ENCODE data around the gene EP400. TPM values are rescaled to one million over a fixed set of nuclear protein-coding genes. Genes with fewer than 3 reads are reported as not detected.

Gene EP400
- total RNA-seq, 1 donor from 2014 or later: 28.1 TPM

GRCh38 chr12:131988054-131988796 is 38.5 kb downstream of the EP400 start:
- no peak for DNase-seq (ENCODE audit: low read depth)

- no peak for DNase-seq (ENCODE audit: low read depth)
Observed at GRCh38 chr12:131989021-131989420, 39.3 kb downstream of the EP400 start.

GRCh38 chr12:131990066-131990979 is 40.6 kb downstream of the EP400 start:
- peak; percentile 53 for DNase-seq (ENCODE audit: low read depth)

DNA sequence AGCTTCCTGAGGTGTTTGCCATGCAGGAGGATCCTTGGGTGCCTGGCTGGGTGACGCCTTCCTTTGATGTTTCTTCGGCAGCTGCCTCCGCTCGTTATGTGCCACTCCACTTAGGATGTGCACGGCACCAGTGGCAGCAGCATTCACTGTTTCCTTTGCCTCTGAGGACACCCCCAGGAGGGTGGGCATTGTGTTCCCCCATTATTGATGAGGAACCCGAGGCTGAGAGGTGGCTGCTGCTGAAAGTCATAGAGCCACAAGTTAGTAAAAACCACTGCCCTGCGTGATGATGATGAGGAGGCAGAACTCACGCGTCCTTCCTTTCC is 41.2 kb downstream of the EP400 start:
- DNase-seq (ENCODE audit: low read depth): no peak

DNA sequence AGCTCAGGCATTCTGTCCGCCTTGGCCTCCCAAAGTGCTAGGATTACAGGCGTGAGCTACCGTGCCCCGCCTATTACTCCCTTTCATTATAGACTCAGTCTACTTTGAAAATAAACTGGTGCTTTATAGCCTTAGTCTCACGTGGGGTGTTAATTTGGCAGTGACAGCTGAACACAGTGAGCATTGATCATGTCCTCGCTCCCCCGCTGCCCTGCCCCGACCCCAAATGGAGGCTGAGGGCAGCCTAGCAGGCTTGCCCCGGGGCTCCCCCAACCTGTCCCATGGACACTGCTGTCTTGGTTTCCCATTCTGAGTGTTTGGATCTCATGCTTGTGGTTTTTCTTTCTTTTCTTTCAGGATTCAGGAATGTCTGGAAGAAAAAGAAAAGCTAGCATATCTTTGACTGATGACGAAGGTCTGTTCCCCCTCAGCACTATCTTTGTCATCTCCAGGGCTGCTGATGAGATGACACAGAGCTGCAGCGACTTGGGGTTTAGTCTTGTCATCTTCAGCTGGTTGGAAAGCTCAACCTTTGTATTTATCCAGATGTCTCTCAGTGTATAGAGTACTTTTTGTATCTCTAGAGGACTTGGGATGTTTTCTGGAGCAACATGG is 42.2 kb downstream of the EP400 start:
- no peak for DNase-seq (ENCODE audit: low read depth)

DNA sequence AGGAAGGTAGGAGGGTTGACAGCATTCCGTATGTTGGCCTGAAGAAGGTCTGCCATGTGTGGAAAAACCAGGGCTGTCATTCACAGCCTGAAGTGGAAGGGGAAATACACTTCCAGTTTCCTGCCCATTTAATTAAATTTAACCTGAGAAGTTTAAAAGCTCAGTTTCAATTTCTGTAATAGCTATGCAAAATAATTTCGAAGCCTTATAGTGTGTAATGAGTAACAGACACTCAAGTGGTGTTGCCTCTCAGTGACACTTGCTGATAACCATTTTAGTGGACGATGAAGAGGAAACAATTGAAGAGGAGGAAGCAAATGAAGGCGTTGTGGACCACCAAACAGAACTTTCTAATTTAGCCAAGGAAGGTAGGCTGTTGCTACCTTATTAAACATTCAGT is 44.8 kb downstream of the EP400 start:
- no peak for DNase-seq (ENCODE audit: low read depth)

DNA sequence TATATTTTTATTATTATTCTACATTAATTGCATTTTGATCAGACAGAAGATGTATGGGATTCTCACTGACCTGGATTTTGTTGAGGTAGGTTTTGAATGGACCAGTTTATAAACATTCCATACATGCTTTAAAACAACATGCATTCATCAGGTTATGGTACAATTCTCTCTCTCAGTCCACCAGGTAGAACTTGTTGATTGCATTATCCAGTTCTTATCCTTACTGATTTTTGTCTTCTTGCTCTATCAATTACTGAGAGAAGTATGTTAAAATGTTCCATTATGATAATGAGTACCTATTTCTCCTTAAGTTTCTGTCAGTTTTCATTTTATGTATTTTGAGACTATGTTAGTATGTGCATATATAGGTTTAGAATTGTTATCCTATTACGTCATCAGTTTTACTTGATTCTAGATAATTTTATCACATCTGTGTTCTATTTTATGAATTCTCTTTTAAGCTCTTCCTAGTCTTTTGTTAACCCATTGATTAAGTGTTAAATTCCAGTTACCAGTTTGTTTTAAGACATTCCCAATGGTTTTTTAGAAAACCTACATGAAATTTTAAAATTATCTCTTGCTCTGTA is 50.6 kb downstream of the EP400 start:
- no peak for DNase-seq (ENCODE audit: low read depth)

DNA sequence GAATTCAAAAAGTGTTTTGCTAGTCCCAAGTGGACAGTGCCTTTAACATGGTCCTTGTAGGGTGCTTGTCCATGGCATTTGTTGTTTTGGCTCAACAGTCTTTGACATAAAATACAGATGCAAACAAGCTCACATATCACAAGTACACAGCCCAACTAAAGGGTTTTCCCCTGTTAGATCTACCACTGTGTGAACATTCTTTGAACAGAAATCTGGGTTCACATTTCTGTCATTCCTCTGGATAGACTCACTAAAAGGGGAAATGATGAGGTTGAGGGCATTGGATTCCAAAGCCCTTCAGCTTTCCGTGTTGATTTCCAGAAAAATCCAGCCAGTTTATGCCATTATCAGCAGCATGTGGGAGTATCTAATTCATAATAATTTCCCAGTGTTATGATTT is 54.1 kb downstream of the EP400 start:
- DNase-seq (ENCODE audit: low read depth): peak; percentile 60

- no peak for DNase-seq (ENCODE audit: low read depth)
Observed at GRCh38 chr12:132004946-132005345, 55.2 kb downstream of the EP400 start.

- DNase-seq (ENCODE audit: low read depth): no peak
Observed at GRCh38 chr12:132006056-132006680, 56.4 kb downstream of the EP400 start.

- DNase-seq (ENCODE audit: low read depth): no peak
Observed at GRCh38 chr12:132007041-132007440, 57.3 kb downstream of the EP400 start.

GRCh38 chr12:132009336-132009859 is 59.7 kb downstream of the EP400 start:
- no peak for DNase-seq (ENCODE audit: low read depth)

DNA sequence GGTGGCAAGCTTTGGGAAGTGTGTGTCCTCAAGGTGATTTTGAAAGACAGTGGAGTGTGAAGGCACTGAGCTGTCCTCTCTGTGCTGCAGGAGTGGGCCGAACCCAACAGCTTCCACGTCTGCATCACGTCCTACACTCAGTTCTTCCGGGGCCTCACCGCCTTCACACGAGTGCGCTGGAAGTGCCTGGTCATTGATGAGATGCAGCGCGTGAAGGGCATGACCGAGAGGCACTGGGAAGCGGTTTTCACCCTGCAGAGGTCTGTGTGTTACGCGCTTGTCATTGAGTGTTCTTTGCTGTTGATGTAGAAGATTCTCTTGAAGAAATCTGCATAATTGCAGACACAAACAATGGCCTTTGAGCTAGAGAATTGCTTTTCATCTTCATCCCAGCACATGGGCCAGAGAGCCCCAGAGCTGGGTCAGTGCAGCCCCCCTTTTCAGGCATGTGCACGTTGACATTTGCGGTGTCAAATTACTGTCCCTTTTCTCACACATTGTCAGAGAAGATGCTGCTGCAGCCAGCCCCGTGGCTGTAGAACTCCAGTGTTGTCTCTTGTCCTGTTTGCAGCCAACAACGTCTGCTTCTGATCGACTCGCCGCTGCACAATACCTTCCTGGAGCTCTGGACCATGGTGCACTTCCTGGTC is 63.3 kb downstream of the EP400 start:
- DNase-seq (ENCODE audit: low read depth): no peak

- no peak for DNase-seq (ENCODE audit: low read depth)
Observed at GRCh38 chr12:132014092-132014914, 64.6 kb downstream of the EP400 start.

DNA sequence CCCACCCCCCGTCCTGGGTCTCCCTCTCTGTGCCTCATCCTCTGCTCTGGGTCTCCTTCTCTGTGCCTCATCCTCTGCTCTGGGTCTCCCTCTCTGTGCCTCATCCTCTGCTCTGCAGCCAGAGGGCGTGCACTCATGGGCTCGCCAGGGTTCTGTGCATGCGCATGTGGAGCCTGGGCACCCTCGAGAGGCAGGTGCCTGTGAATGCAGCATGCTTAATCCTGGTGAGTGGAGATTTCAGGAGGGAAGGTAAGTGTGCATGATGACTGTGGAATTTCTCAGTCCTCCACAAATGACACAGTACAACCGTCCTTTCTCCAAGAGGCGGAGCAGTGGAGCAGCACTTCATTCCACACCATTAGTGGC is 65.2 kb downstream of the EP400 start:
- no peak for DNase-seq (ENCODE audit: low read depth)

DNA sequence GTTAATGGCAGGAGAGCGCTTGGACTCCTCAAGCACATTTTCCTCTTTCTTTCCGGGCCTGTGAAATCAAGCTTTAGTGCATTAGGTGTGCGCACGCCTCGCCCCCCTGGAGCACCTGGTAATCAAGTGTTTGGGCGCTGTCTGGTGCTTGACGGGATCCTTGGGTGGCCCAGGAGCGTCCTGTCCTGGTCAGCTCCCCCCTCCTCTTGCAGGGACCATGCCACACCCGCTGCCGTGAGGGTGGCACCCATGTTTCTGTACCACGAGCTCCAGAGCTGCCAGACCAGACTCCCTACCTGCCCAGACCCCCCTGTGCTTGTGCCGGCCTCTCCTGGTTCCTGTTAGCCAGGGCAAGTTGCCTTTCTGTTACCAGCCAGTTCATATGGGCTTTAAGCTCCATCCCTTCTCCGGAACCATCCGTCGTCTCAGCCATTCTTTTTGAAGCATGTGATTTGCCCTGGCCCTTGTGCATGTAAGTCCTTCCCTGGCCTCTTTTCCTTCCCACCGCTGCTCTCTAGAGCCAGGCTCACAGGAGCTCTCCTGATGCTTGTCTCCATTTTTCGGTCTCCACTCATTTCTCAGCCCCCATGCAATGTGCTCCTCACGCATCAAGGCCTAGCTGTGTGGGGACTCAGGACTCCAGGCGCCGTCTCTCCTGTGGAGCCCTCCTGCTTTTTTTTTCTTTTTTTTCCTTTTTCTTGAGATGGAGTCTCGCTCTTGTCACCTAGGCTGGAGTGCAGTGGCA is 66.1 kb downstream of the EP400 start:
- DNase-seq (ENCODE audit: low read depth): no peak

DNA sequence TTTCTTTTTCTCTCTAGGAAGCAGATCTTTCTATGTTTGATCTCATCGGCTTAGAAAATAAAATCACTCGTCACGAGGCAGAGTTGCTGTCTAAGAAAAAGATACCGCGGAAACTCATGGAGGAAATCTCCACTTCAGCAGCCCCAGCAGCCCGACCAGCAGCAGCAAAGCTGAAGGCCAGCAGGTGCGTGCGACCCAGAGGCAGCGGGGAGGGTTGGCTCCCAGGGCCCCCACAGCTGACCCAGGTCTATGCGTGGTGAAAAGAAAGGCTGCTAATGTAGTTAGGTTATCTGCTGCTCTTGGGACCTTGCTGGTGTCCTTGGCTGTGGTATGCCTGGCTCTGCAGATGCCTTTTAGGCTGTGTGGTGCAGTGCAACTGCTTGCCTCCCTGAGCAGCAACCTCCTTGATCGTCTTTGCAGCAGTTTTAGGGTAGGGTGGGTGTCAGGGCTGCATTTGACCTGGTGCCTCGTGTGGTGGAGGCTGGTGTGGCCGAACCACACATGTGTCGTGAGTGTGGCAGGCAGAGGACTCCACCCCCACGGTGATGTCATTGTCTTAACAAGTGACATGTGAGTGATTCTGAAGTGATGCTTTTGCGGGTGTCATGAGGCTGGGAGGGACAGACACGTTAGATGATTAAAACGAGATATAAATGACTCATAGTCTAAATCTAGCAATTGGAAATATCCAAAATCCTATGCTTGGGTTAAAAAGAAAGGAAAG is 68.6 kb downstream of the EP400 start:
- no peak for DNase-seq (ENCODE audit: low read depth)

DNA sequence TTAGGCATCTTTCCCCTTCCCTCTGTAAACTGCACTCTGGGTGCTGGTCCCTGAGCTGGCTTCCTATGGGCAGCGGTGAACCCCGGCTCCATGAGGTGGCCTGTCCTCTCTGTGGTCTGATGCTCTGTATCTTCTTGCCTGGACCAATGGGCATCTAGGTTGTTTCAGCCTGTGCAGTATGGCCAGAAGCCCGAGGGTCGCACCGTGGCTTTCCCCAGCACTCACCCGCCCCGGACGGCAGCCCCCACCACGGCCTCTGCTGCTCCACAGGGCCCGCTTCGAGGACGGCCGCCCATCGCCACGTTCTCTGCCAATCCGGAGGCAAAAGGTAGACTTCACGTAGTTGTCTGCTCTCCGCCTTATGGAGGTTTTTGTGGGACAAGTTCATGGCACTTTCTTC is 70.1 kb downstream of the EP400 start:
- no peak for DNase-seq (ENCODE audit: low read depth)

DNA sequence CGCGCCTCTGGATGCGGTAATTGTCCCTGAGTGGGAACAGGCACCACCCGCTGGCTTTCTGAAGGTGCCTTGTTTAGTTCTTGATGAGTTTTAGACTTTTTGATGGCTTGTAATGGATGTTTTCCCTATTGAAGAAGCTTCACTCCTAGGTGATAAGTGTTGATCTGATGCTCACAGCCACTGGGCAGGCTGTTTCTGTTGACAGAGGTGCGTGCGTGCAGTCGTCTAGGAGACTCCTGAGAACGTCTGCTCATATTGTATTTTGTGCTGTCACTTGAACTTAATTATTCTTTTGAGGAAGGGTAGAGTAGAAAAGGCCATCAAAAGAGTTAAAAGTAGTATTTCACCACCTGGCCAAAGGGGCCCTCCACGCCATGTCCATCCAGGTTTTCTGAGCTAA is 70.5 kb downstream of the EP400 start:
- no peak for DNase-seq (ENCODE audit: low read depth)

Data from renal cortical epithelial cell (primary cell).